ENCODE data around the gene TSGA10.

GRCh38 chr2:99190548-99190947 is 35.8 kb upstream of the TSGA10 start:
- no peak for TF ChIP-seq CSDC2 (CRISPR knock-in tag; IDR thresholded peaks at IDR 0.05)
- TF ChIP-seq PATZ1 (CRISPR knock-in tag; IDR thresholded peaks at IDR 0.05; ENCODE audit: borderline replicate concordance) = no peak
- TF ChIP-seq CSRNP3 (CRISPR knock-in tag; IDR thresholded peaks at IDR 0.05) = no peak
- TF ChIP-seq ZFP3 (CRISPR knock-in tag; IDR thresholded peaks at IDR 0.05) = no peak
- no peak for TF ChIP-seq SNAI2 (CRISPR knock-in tag; IDR thresholded peaks at IDR 0.05)

Measured in SK-N-SH treated with all-trans-retinoic acid at 6 μM for 48 hours (cell line).